HCT116 (cell line): ENCODE measurements around the gene SORCS2. TPM values are rescaled to one million over a fixed set of nuclear protein-coding genes. Genes with fewer than 3 reads are reported as not detected.

Experiments
- ATAC-seq: fragments of 200-7000 bp; cut with Tn5 transposase; 2 replicates; pipeline ENCODE4 v1.9.1; 2020; ENCODE audit warnings: mild to moderate bottlenecking, moderate library complexity
- BruUV-seq: library from RNA; stranded (reverse); fragments of 400-500 nt; replicated peaks from 2 replicates; lab custom pipeline; 2021; lab: Mats Ljungman, UMichigan
- CTCF ChIA-PET: fragments of 300-600 bp; sonication (Branson Sonifier 250); formaldehyde crosslinking; loops from one replicate; lab custom pipeline; 2021; ENCODE audit warnings: antibody characterized with exemption; lab: Charles Lee
- POLR2A ChIA-PET: fragments of 300-600, 350-600 bp; sonication (Branson Sonifier 250); formaldehyde crosslinking; loops from one replicate; lab custom pipeline; 2021; ENCODE audit warnings: antibody characterized with exemption; lab: Charles Lee
- RAD21 ChIA-PET, 2 experiments: fragments of 300-600 bp; sonication (Branson Sonifier 250); formaldehyde crosslinking; loops; one replicate each; lab custom pipeline; 2023; ENCODE audit warnings: low total read pairs in 2 of 2; ENCODE audit not compliant: uncharacterized antibody in 2 of 2, unreplicated experiment in 2 of 2, low non-redundant PET in 1 of 2; lab: Charles Lee
- DNase-seq: peaks from one replicate; pipeline ENCODE4 v3.0.0-alpha.2; 2010; ENCODE audit warnings: low read depth, low spot score
- H2AFZ ChIP-seq: fragments of 200-600 bp; shearing (Covaris generic), sonication (generic); 2 replicates; pipeline ENCODE4 v1.6.1; 2017; ENCODE audit warnings: low read depth, mixed run types, mixed read lengths, antibody characterized with exemption, low read length; ENCODE audit not compliant: poor library complexity, severe bottlenecking
- H3K27ac ChIP-seq: 2 replicates; pipeline ENCODE4 v1.5.1; 2012; ENCODE audit warnings: low read depth, low read length
- H3K27me3 ChIP-seq: fragments of 200-600 bp; sonication (generic); 2 replicates; pipeline ENCODE4 v1.6.1; 2016; ENCODE audit warnings: mixed run types, low read length, mixed read lengths; ENCODE audit not compliant: insufficient read depth
- H3K36me3 ChIP-seq, 2 experiments: fragments of 200-500 bp in 1 of 2; fragments of 200-600 bp in 1 of 2; sonication (Bioruptor generic) in 1 of 2; sonication (generic) in 1 of 2; 2 replicates each; pipeline versions ENCODE4 v1.5.1 to v1.6.1; 2014 to 2016; ENCODE audit warnings: low read length in 2 of 2, inconsistent platforms in 1 of 2, mixed read lengths in 1 of 2, mixed run types in 1 of 2; ENCODE audit not compliant: insufficient read depth in 2 of 2, control insufficient read depth in 1 of 2
- H3K4me1 ChIP-seq, 2 experiments: fragments of 200-600 bp in 1 of 2; sonication (generic) in 1 of 2; 2 replicates each; pipeline versions ENCODE4 v1.5.1 to v1.6.1; 2012 to 2017; ENCODE audit warnings: low read length in 2 of 2, inconsistent platforms in 1 of 2, mild to moderate bottlenecking in 1 of 2, mixed read lengths in 1 of 2, mixed run types in 1 of 2, moderate library complexity in 1 of 2; ENCODE audit not compliant: insufficient read depth in 2 of 2, control insufficient read depth in 1 of 2
- H3K4me2 ChIP-seq: fragments of 200-600 bp; sonication (generic); 2 replicates; pipeline ENCODE4 v1.6.1; 2017; ENCODE audit warnings: mixed run types, low read length, mixed read lengths
- H3K4me3 ChIP-seq, 2 experiments: fragments of 200-600 bp in 1 of 2; sonication (generic) in 1 of 2; replicated peaks in 1 of 2; 2 replicates each; pipeline ENCODE4 v1.5.1; 2011 to 2016; ENCODE audit warnings: low read length in 2 of 2, control low read depth in 1 of 2, low read depth in 1 of 2, mild to moderate bottlenecking in 1 of 2, mixed read lengths in 1 of 2, mixed run types in 1 of 2
- H3K79me2 ChIP-seq: fragments of 200-600 bp; sonication (generic); 2 replicates; pipeline ENCODE4 v1.6.1; 2017; ENCODE audit warnings: mild to moderate bottlenecking, mixed run types, low read length, moderate library complexity, mixed read lengths; ENCODE audit not compliant: insufficient read depth
- H3K9ac ChIP-seq: fragments of 200-600 bp; sonication (generic); 2 replicates; pipeline ENCODE4 v1.6.1; 2016; ENCODE audit warnings: low read length, mixed read lengths
- H3K9me2 ChIP-seq: fragments of 200-600 bp; sonication (generic), shearing (Covaris generic); 2 replicates; pipeline ENCODE4 v1.6.1; 2017; ENCODE audit warnings: mixed run types, mild to moderate bottlenecking, moderate library complexity; ENCODE audit not compliant: insufficient read depth
- H3K9me3 ChIP-seq, 2 experiments: fragments of 200-500 bp in 1 of 2; fragments of 200-600 bp in 1 of 2; sonication (Bioruptor generic) in 1 of 2; sonication (generic) in 1 of 2; 2 replicates each; pipeline ENCODE4 v1.6.1; 2014 to 2017; ENCODE audit warnings: low read length in 2 of 2, mixed read lengths in 2 of 2, inconsistent platforms in 1 of 2, low read depth in 1 of 2, mild to moderate bottlenecking in 1 of 2, mixed run types in 1 of 2, moderate library complexity in 1 of 2; ENCODE audit not compliant: control insufficient read depth in 1 of 2, insufficient read depth in 1 of 2
- H4K20me1 ChIP-seq: fragments of 200-600 bp; sonication (generic), shearing (Covaris generic); 2 replicates; pipeline ENCODE4 v1.6.1; 2017; ENCODE audit warnings: mixed run types, mild to moderate bottlenecking, moderate library complexity; ENCODE audit not compliant: insufficient read depth
- CBX3 ChIP-seq: IDR thresholded peaks from 2 replicates; pipeline ENCODE4 v1.6.1; 2012; ENCODE audit warnings: low read depth
- CEBPB ChIP-seq: IDR thresholded peaks from 2 replicates; pipeline ENCODE4 v1.6.1; 2012; ENCODE audit warnings: low read depth
- EGR1 ChIP-seq: IDR thresholded peaks from 2 replicates; pipeline ENCODE4 v1.6.1; 2012; ENCODE audit warnings: low read depth
- EZH2 ChIP-seq: fragments of 200-600 bp; sonication (generic); IDR thresholded peaks from 2 replicates; pipeline ENCODE4 v1.6.1; 2017; ENCODE audit warnings: antibody characterized with exemption, mixed run types
- EZH2phosphoT487 ChIP-seq: fragments of 200-600 bp; IDR thresholded peaks from 2 replicates; pipeline ENCODE4 v1.6.1; 2018; ENCODE audit warnings: antibody characterized with exemption, borderline replicate concordance
- FOSL1 ChIP-seq: IDR thresholded peaks from 2 replicates; pipeline ENCODE4 v1.6.1; 2012; ENCODE audit warnings: low read depth
- JUND ChIP-seq: IDR thresholded peaks from 2 replicates; pipeline ENCODE4 v1.6.1; 2012
- POLR2AphosphoS5 ChIP-seq: IDR thresholded peaks from 2 replicates; pipeline ENCODE4 v1.6.1; 2011; ENCODE audit warnings: mild to moderate bottlenecking, low read depth, low read length, moderate library complexity
- RAD21 ChIP-seq: IDR thresholded peaks from 2 replicates; pipeline ENCODE4 v1.6.1; 2012; ENCODE audit warnings: low read depth, mild to moderate bottlenecking
- REST ChIP-seq: IDR thresholded peaks from 2 replicates; pipeline ENCODE4 v1.6.1; 2012; ENCODE audit warnings: low read depth
- SIN3A ChIP-seq: IDR thresholded peaks from 2 replicates; pipeline ENCODE4 v1.6.1; 2012; ENCODE audit warnings: low read depth
- SP1 ChIP-seq: IDR thresholded peaks from 2 replicates; pipeline ENCODE4 v1.6.1; 2012; ENCODE audit warnings: low read depth
- SRF ChIP-seq: IDR thresholded peaks from 2 replicates; pipeline ENCODE4 v1.6.1; 2012; ENCODE audit warnings: low read depth
- TCF7L2 ChIP-seq: IDR thresholded peaks from 2 replicates; pipeline ENCODE4 v1.7.0; 2011; ENCODE audit warnings: borderline replicate concordance, inconsistent platforms; ENCODE audit not compliant: insufficient read depth, insufficient read length; ENCODE audit errors: extremely low read depth
- YY1 ChIP-seq: IDR thresholded peaks from 2 replicates; pipeline ENCODE4 v1.6.1; 2011; ENCODE audit warnings: low read length, low read depth, moderate library complexity, mild to moderate bottlenecking; ENCODE audit not compliant: insufficient replicate concordance; ENCODE audit errors: extremely low read depth
- ZBTB33 ChIP-seq: IDR thresholded peaks from 2 replicates; pipeline ENCODE4 v1.6.1; 2011; ENCODE audit warnings: mild to moderate bottlenecking, low read length, moderate library complexity; ENCODE audit not compliant: insufficient replicate concordance; ENCODE audit errors: extremely low read depth
- intact Hi-C: fragments of 100-400 bp; cut with micrococcal nuclease; formaldehyde crosslinking; loops from 2 replicates; pipeline ENCODE4 v1.10.0; 2022
- total RNA-seq: library from RNA; stranded (reverse); gene quantifications from one replicate; pipeline ENCODE4 v1.2.1, GENCODE V29; 2021; ENCODE audit not compliant: unreplicated experiment

Gene SORCS2
- total RNA-seq, 1 experiment from 2014 or later, result 0.37 TPM

GRCh38 chr4:7371210-7371941 lies 179.0 kb downstream of the SORCS2 start (continued):
- no peak for TF ChIP-seq TCF7L2
- TF ChIP-seq, all 23 proteins: peak for 0

- H4K20me1 ChIP-seq, result no peaks in the 10 kb centered on the region
- ChIA-PET RAD21 (no interaction called here), POLR2A (no interaction called here), CTCF (no interaction called here)
- no peak overlapping the region for H3K4me2 ChIP-seq
- no peak overlapping the region for H3K4me3 ChIP-seq
- ATAC-seq, result no peak
- H3K79me2 ChIP-seq, result no peaks in the 10 kb centered on the region
- no peak overlapping the region for H3K27ac ChIP-seq
- TF ChIP-seq POLR2AphosphoS5 (no peak), CBX3 (no peak), YY1 (no peak), SP1 (no peak), EZH2 (no peak), SIN3A (no peak), JUND (no peak), ZBTB33 (no peak), CEBPB (no peak), REST (no peak), TCF7L2 (no peak), EZH2phosphoT487 (no peak), EGR1 (no peak), RAD21 (no peak), SRF (no peak), FOSL1 (no peak)
- no peak overlapping the region for H2AFZ ChIP-seq
- H3K9ac ChIP-seq, result no peak overlapping the region
- BruUV-seq, result no TSS peak
- H3K36me3 ChIP-seq, result no peaks in the 10 kb centered on the region
- H3K9me3 ChIP-seq, result no peaks in the 10 kb centered on the region
- no peak for DNase-seq
- H3K4me1 ChIP-seq, result no peaks in the 10 kb centered on the region
- 0 out of 2 replicates have a peak, but pooled peaks cover 3% of the 10 kb centered on the region for H3K27me3 ChIP-seq
- intact Hi-C loops, result no loop called here
- no peaks in the 10 kb centered on the region for H3K9me2 ChIP-seq
Measured at GRCh38 chr4:7372673-7373072, 180.3 kb downstream of the SORCS2 start.
